Left forelimb (tissue), 1 donor: ENCODE data around the gene ADCY9.

Experiments used
- DNase-seq: peaks from one replicate; pipeline ENCODE4 v3.0.0-alpha.2; 2018; ENCODE audit warnings: low spot score

Gene ADCY9

DNA sequence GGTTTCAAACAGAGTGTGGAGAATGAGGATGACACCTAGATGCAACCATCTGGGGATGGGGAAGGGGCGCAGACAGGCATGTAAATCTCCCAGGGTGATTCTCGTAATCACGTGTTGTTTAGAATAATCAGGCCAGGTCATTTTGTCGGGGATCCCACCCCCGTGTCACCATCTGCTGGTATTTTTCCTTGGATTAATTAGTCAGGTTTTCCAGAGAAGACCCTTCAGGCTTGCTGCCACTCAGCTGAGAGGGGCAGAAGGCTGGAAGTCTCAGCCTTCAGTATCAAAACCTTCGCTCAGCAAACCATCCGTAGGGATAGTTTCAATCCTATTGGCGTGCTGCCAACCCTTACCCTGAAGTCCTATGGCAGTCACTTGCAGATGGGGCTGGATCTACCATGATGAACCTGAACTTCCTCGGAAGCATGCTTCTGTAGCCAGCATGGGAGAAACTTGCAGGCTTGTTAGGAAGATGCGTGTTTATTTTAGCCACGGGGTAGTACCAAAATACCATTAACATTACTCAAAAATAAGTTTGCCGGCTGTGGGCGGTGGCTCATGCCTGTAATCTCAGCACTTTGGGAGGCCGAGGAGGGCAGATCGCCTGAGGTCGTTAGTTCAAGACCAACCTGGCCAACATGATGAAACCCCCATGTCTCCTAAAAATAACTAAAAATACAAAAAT is 7.5 kb upstream of the ADCY9 start:
- no peak for DNase-seq

GRCh38 chr16:4120176-4120575 is 3.9 kb upstream of the ADCY9 start:
- no peak for DNase-seq

DNA sequence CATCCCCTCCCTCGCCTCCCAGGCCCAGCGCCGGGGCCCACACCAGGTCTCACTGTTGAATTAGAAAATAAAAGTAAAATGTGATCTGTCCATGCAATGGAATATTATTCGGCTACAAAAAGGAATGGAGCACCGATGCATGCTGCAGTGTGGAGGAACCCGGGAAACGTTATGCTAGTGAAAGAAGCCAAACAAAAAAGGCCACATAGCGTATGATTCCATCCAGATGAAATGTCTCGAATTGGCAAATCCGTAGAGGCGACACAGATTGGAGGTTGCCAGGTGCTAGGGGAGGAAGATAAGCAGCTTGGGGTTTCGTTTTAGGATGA is 972 bp upstream of the ADCY9 start:
- DNase-seq: no peak

GRCh38 chr16:4115949-4116318 is 308 bp downstream of the ADCY9 start:
- DNase-seq: no peak

- DNase-seq: peak; percentile 72
Observed at GRCh38 chr16:4115209-4115948, 863 bp downstream of the ADCY9 start.

DNA sequence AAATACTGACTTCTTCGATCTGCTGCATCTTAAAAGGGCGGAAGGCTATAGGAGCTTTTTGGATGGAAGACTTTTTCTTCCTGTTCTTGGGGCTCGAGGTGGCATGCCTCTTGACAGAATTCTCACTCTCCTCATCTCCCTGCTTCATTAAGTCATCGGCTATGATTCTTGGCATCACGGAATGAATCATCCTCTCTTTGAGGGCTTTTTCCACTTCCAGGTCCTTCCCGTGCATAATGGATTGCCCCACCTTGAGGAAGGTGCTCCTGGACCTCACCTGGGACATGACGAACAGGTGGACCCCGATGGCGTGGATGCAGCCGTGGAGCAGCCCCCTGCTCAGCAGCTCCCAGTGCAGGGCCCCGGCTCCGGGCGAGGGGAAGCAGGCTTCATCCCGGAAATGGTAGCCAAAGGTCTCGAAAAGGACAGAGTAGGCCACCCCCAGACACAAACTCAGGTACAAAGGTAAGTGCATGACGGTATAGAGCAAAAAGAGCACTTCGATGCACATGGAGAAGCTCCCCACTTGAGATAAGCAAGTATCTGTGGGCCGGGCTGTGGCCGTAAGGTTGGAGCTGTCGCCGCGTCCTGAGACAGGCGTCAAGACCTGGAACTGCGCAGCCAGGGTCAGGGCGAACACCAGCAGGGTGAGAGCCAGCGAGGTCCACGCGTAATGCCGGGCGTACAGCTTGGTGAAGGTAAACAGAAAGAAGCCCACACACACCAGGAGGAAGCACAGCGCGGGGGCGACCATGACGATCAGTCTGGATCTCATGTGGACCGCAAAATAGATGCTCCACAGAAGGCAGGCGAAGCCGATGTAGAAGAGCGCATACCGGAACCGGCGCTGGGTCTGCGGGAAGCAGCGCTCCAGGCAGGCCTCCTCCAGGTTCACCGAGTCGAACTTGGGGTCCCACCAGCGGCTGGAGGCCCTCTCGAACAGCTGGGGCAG is 1.7 kb downstream of the ADCY9 start:
- DNase-seq: no peak

GRCh38 chr16:4113358-4114256 is 2.6 kb downstream of the ADCY9 start:
- DNase-seq: no peak

- DNase-seq: no peak
Observed at GRCh38 chr16:4111748-4112696, 4.2 kb downstream of the ADCY9 start.

DNA sequence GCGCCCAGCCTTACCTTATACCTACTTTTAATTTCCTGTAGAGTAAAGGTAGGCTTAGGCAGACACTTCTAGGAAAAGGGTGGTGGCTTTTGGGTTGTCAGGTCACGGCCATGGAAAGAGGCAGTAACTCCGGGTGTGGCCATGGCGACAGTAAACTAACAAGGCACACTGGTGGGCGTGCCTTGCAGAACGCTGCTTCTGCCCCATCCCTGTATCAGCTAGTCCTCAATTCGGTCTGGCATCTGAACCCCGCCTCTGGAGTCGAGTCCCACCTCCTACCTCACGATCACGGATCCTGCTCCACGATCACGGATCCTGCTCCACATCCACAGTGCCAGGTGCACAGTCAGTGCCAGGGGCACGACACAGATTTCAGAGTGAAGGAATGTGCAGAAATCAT is 5.6 kb downstream of the ADCY9 start:
- DNase-seq: no peak

- DNase-seq: no peak
Observed at GRCh38 chr16:4110065-4110464, 6.2 kb downstream of the ADCY9 start.

GRCh38 chr16:4109250-4109736 is 6.9 kb downstream of the ADCY9 start:
- DNase-seq: no peak

- DNase-seq: no peak
Observed at GRCh38 chr16:4106516-4106915, 9.7 kb downstream of the ADCY9 start.

DNA sequence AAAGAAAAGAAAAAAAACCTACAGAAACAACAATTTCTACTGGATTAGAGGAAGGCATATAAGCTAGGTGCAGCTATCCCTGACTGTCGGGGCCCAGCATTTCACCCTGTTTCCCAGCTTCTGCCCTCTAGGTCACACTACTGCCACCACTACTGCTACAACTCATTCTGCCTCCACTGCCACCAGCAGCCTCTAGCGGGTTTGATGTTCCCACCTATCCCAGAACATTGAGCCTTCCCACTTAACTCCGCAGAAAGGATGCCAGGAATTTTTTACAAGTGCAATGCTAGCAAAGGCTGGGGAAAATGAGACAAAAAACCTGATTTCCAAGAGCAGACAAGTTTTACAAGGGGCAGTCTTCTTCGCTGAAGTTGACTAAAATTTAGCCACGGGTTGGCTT is 10.4 kb downstream of the ADCY9 start:
- DNase-seq: no peak

DNA sequence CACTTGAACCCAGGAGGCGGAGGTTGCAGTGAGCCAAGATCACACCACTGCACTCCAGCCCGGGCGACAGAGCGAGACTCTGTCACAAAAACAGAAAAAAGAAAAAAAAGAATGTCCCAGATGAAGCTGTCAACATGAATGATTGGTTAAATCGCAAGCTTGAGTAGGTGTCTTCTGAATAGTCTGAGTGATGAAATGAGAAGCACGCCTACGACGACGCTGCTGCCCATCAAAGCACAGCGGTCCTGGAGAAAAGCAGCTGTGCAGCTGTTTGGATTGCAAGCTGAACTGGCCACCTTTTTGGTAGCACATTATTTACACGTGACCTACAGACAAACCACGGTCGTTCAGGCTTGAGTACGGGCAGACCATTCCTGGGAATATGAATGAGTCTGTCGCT is 12.5 kb downstream of the ADCY9 start:
- no peak for DNase-seq

- peak; percentile 41 for DNase-seq
Observed at GRCh38 chr16:4101421-4102219, 14.6 kb downstream of the ADCY9 start.

DNA sequence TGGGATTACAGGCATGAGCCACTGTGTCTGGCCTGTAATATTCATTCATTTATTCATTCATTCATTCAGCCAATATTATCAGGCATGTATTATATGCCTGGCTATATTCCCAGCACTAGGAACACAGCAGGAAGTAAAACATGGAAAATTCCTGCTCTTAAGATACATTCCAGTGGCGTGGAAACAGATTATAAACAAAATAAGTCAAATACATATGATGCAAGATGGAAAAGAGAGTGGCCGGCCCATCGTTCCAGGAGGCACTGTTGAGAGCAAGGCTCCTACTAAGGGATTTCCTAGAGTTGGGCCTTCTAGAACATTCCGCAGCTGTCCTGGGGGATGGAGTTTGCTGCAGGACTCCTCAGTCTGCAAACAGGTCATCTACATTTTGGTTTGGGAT is 17.7 kb downstream of the ADCY9 start:
- DNase-seq: no peak

DNA sequence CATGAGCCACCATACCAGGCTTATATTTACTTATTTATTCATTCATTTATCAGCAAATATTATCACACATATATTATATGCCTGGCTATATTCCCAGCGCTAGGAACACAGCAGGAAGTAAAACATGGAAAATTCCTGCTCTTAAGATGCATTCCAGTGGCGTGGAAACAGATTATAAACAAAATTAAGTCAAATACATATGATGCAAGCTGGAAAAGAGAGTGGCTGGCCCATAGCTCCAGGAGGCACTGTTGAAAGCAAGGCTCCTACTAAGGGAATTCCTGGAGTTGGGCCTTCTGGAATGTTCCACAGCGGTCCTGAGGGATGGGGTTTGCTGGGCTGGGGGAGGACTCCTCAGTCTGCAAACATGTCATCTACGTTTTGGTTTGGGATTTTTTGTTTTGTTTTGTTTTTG is 18.4 kb downstream of the ADCY9 start:
- DNase-seq: peak; percentile 54

GRCh38 chr16:4096509-4096908 is 19.7 kb downstream of the ADCY9 start:
- DNase-seq: no peak

DNA sequence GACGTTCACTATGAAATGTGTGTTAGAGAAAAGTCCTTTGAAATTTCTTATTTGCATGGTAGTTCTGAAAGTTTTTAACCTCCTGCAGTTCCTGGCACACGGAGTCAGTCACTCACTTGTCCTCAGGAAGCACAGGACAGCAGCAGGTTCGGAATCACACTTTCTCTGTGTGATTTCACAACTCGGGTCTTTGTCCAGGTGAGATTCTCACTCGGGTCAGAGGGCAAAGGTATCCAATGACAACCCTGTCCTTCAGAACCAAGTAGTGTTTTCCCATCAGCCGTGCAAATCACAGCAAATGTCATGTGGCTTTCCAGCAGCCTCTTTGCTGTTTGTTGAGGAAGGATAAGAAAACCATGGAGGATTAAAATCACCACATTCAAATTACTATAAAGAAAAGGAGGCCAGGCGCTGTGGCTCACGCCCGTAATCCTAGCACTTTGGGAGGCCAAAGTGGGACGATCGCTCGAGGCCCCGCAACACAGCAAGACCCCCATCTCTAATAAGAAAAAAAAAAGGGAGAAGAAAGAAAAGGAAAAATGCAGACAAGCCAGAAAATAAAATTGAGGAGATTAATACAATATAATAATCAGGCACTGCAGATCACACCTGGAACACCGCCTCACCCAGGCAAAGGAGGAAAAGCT is 22.0 kb downstream of the ADCY9 start:
- peak; percentile 25 for DNase-seq
